Measurements from ENCODE around the gene PRKCQ. TPM values are rescaled to one million over a fixed set of nuclear protein-coding genes. Genes with fewer than 3 reads are reported as not detected.

The PRKCQ gene
- total RNA-seq, 2 donors from 2014 or later, result 0.33 to 6.0 TPM

DNA sequence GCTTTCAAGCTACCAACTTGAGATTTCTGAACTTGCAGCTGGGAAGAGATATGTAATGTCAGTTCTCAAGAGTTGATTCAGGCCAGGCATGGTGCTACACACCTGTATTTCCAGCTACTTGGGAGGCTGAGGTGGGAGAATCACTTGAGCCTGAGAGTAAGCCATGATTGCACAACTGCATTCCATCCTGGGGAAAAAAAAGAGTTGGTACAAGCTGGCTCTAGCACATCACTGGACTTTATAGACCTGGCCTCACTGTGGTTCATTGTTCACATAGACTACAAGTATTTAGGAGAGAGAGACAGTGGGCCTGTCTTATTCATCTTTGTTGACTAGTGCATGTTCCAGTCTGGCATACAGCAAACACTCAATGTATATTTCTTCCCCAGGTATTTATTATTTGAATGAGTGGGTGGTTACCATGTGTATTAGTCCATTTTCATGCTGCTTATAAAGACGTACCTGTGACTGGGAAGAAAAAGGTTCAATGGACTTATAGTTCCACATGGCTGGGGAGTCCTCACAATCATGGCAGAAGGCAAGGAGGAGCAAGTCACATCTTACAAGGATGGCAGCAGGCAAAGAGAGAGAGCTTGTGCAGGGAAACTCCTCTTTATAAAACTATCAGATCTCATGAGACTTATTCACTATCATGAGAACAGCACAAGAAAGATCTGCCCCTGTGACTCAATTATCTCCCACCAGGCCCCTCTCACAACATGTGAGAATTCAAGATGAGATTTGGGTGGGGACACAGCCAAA, 200.9 kb downstream of the PRKCQ start:
- Histone ChIP-seq H3K4me1 (no peaks in the 10 kb centered on the region), H3K36me3 (replicated peaks in 1 of 2; ENCODE audit: insufficient read depth in 1 of 2, low read depth in 2 of 2) (no peaks in the 10 kb centered on the region), H3K27me3 (no peaks in the 10 kb centered on the region), H3K9me3 (peaks cover 0 to 17% (median 0%) of the 10 kb centered on the region in 3 donors), H3K4me3 (no peak overlapping the region), H3K27ac (no peak overlapping the region)
- no peak for ATAC-seq
- WGBS, 2 donors, result 74 to 77% methylated on average over 1 of the region's 1 CpG
- no peak for DNase-seq
- no peak for TF ChIP-seq POLR2A (IDR thresholded peaks at IDR 0.05)
- TF ChIP-seq, protein P1, sequence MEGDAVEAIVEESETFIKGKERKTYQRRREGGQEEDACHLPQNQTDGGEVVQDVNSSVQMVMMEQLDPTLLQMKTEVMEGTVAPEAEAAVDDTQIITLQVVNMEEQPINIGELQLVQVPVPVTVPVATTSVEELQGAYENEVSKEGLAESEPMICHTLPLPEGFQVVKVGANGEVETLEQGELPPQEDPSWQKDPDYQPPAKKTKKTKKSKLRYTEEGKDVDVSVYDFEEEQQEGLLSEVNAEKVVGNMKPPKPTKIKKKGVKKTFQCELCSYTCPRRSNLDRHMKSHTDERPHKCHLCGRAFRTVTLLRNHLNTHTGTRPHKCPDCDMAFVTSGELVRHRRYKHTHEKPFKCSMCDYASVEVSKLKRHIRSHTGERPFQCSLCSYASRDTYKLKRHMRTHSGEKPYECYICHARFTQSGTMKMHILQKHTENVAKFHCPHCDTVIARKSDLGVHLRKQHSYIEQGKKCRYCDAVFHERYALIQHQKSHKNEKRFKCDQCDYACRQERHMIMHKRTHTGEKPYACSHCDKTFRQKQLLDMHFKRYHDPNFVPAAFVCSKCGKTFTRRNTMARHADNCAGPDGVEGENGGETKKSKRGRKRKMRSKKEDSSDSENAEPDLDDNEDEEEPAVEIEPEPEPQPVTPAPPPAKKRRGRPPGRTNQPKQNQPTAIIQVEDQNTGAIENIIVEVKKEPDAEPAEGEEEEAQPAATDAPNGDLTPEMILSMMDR (IDR thresholded peaks at IDR 0.05), result no peak
- intact Hi-C loops (cut with DNase I), result no loop called here

All from body of pancreas (tissue), 4 donors.